ENCODE data around the gene STARD5.
A peak's percentile ranks its signal among the peaks of the same experiment; 100 is the strongest.

DNA sequence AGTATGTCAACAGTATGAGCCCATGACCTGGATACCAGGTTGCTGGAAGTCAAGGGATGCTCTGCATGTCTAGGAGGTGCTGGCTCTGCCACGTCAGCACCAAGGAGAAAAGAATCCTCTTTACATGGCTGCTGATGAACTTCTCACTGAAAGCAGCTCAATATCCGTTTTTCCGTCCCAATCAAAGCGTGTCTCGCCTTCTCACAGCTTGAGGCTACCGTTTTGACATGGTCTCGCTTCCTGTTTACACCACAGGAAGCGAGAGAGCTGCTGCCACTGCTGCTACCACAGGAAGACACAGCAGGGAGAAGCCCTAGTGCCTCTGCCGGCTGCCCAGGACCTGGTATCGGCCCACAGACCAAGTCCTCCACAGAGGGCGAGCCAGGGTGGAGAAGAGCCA is 27.3 kb downstream of the STARD5 start:
- TF ChIP-seq, protein P1, sequence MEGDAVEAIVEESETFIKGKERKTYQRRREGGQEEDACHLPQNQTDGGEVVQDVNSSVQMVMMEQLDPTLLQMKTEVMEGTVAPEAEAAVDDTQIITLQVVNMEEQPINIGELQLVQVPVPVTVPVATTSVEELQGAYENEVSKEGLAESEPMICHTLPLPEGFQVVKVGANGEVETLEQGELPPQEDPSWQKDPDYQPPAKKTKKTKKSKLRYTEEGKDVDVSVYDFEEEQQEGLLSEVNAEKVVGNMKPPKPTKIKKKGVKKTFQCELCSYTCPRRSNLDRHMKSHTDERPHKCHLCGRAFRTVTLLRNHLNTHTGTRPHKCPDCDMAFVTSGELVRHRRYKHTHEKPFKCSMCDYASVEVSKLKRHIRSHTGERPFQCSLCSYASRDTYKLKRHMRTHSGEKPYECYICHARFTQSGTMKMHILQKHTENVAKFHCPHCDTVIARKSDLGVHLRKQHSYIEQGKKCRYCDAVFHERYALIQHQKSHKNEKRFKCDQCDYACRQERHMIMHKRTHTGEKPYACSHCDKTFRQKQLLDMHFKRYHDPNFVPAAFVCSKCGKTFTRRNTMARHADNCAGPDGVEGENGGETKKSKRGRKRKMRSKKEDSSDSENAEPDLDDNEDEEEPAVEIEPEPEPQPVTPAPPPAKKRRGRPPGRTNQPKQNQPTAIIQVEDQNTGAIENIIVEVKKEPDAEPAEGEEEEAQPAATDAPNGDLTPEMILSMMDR (IDR thresholded peaks at IDR 0.05): no peak
- peak; percentile 39 to 41 for TF ChIP-seq POLR2A (IDR thresholded peaks at IDR 0.05)

All from Peyer's patch (tissue), 4 donors.